ENCODE data around the gene NPAT.

The NPAT gene

GRCh38 chr11:108222574-108223347 is at the start of gene NPAT, which contains the start of gene ATM:
Gene NPAT, minus strand, starts transcription at chr11:108222638. Its CDS starts 102 bp downstream, at chr11:108222536.
Gene ATM, plus strand, starts transcription at chr11:108223067. Its CDS starts 4,558 bp downstream, at chr11:108227625.
- DNase-seq: peak; percentile 97

GRCh38 chr11:108269583-108269982 is 47.1 kb upstream of the NPAT start:
- no peak for DNase-seq

- DNase-seq: no peak
These were observed 30.7 kb upstream of the NPAT start for GRCh38 chr11:108253176-108253575.

- no peak for DNase-seq
These were observed 24.4 kb upstream of the NPAT start for GRCh38 chr11:108246885-108247284.

- DNase-seq: no peak
These were observed 23.9 kb upstream of the NPAT start for GRCh38 chr11:108246308-108246707.

GRCh38 chr11:108242422-108242821 is 20.0 kb upstream of the NPAT start:
- no peak for DNase-seq

GRCh38 chr11:108241330-108242037 is 19.0 kb upstream of the NPAT start:
- DNase-seq: peak; percentile 61

GRCh38 chr11:108239076-108239475 is 16.6 kb upstream of the NPAT start:
- no peak for DNase-seq

GRCh38 chr11:108237058-108237481 is 14.6 kb upstream of the NPAT start:
- no peak for DNase-seq

GRCh38 chr11:108235633-108236032 is 13.2 kb upstream of the NPAT start:
- DNase-seq: no peak

- DNase-seq: no peak
These were observed 12.8 kb upstream of the NPAT start for GRCh38 chr11:108235192-108235591.

- no peak for DNase-seq
These were observed 11.0 kb upstream of the NPAT start for GRCh38 chr11:108233277-108233945.

GRCh38 chr11:108228251-108228650 is 5.8 kb upstream of the NPAT start:
- DNase-seq: no peak

GRCh38 chr11:108226036-108226435 is 3.6 kb upstream of the NPAT start:
- no peak for DNase-seq

- DNase-seq: peak; percentile 43
These were observed 2.7 kb upstream of the NPAT start for GRCh38 chr11:108224911-108225786.

GRCh38 chr11:108224366-108224765 is 1.9 kb upstream of the NPAT start:
- no peak for DNase-seq

GRCh38 chr11:108223348-108224149 is 1.1 kb upstream of the NPAT start:
- peak; percentile 63 for DNase-seq

GRCh38 chr11:108221911-108222573 is 396 bp downstream of the NPAT start:
- DNase-seq: peak; percentile 49

GRCh38 chr11:108221371-108221770 is 1.1 kb downstream of the NPAT start:
- DNase-seq: no peak

- no peak for DNase-seq
These were observed 1.6 kb downstream of the NPAT start for GRCh38 chr11:108220721-108221336.

Measured in activated naive CD4-positive, alpha-beta T cell treated with anti-CD3 and anti-CD28 coated beads, Interleukin-2, amount 50 U/mL, for 16 hours (primary cell).